NB4 (cell line): ENCODE measurements around the gene NAT14.
A peak's percentile ranks its signal among the peaks of the same experiment; 100 is the strongest.

Source experiments
- DNase-seq: peaks from one replicate; pipeline ENCODE4 v3.0.0; 2010; ENCODE audit warnings: low read depth
- H3K4me3 ChIP-seq: one replicate; pipeline ENCODE4 v1.5.1; 2011; ENCODE audit warnings: mild to moderate bottlenecking, low read depth, low read length, moderate library complexity
- CTCF ChIP-seq: IDR thresholded peaks from one replicate; pipeline ENCODE4 v1.5.1; 2012; ENCODE audit warnings: low read depth, low read length
- MAX ChIP-seq: IDR thresholded peaks from 2 replicates; pipeline ENCODE4 v1.6.1; 2011; ENCODE audit warnings: low read depth, low read length
- MYC ChIP-seq: IDR thresholded peaks from 2 replicates; pipeline ENCODE4 v1.6.1; 2011; ENCODE audit warnings: low read depth, low read length
- POLR2A ChIP-seq: IDR thresholded peaks from 2 replicates; pipeline ENCODE4 v1.6.1; 2011; ENCODE audit warnings: mild to moderate bottlenecking; ENCODE audit not compliant: insufficient read length; ENCODE audit errors: extremely low read depth

The NAT14 gene

DNA sequence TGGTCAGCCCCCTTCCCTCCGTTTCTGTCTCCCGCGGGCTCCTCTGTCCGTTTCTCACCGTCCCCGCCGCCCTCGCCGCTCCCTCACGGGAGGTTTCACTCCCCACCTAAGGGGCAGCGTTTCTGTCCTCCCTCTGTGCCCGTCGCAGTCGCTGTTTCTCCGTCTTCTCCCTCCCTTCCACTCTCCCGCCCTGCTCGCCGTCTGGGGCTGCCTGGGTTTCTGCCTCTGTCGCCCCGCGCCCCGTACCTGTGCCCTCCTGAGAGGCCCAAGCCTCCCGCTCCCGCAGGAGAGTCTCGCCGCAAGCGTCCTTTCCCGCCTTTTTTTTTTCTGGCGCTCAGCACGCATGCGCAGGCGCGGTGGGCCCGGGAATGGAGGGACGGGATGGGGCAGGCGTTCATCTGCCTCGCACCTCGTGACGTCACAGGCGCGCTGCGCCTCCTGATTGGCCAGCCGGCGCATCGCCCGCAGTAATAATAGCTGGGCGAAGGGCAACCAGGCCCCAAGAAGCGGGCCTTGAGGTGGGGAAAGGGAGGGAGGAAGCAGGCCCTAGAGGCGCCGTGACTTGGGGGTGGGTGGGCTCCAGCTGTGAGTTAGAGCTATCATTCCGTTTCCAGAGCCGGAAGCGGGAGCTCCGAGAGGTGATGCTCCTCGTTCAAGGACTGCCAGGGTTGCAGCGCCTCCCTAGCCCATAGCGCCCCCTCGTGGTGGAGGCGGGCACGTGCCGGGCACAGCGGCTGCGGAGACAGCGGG is 18.7 kb downstream of the NAT14 start:
- H3K4me3 ChIP-seq: no peak overlapping the region
- DNase-seq: peak; percentile 74

GRCh38 chr19:55504252-55504603 is 19.2 kb downstream of the NAT14 start:
- DNase-seq: no peak
- H3K4me3 ChIP-seq: no peak overlapping the region
- TF ChIP-seq POLR2A (no peak), MYC (no peak), MAX (no peak), CTCF (no peak)

More for the DNA sequence above, 18.7 kb downstream of the NAT14 start:
- TF ChIP-seq MAX (peak; percentile 90), MYC (peak; percentile 23; the same call in 1 of the 2 replicates), CTCF (peak; percentile 71), POLR2A (no peak)

DNA sequence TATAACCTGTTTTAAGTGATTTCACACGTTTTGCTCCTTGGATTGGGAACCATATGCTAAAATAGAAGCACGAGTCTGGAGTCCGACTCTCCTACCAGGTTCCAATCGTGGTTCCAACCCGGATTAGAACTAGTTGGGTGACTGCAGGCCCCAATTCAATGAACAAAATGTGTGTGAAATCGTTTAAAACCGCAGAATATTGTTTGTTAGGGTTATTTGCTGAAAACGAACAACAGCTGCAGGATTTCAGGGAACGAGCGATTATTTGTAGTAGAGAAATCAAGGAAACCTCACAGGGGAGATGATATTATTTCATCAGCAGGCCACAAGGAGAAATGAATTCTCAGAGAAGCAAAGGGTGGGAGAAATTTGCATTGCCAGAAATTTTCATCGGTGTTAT is 20.0 kb downstream of the NAT14 start:
- no peak for DNase-seq
- no peak for TF ChIP-seq MAX
- no peak for TF ChIP-seq MYC
- no peak for TF ChIP-seq CTCF
- TF ChIP-seq POLR2A: no peak
- no peak overlapping the region for H3K4me3 ChIP-seq

DNA sequence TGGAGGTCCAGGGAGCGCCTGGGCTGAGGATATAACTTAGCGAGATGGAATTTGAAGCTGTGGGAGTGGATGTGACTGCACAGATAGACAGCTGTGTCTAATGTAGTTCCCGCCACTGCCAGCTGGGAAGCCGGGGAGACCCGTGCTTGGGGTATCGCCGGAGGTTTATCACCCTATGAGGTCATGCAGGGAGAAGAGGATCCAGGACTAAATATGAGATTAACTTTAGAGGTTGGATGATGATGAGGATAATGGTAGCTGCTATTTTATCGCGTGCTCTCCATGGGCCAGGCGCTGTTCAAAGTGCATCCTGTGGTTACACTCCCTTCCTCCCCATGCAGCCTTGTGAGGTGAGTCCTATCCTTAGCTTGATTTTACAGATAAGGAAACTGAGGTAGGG is 23.1 kb downstream of the NAT14 start:
- no peak for DNase-seq
- no peak overlapping the region for H3K4me3 ChIP-seq
- TF ChIP-seq MAX (no peak), CTCF (no peak), MYC (no peak), POLR2A (no peak)

- H3K4me3 ChIP-seq: no peak overlapping the region
- TF ChIP-seq MAX (peak; percentile 50), POLR2A (no peak), CTCF (peak; percentile 49)
Measured at GRCh38 chr19:55516878-55517620, 32.1 kb downstream of the NAT14 start.

More at GRCh38 chr19:55516878-55517620, 32.1 kb downstream of the NAT14 start:
- peak; percentile 83 for DNase-seq
